Measurements from ENCODE around the gene ZNF740.
A peak's percentile ranks its signal among the peaks of the same experiment; 100 is the strongest.

Gene ZNF740

DNA sequence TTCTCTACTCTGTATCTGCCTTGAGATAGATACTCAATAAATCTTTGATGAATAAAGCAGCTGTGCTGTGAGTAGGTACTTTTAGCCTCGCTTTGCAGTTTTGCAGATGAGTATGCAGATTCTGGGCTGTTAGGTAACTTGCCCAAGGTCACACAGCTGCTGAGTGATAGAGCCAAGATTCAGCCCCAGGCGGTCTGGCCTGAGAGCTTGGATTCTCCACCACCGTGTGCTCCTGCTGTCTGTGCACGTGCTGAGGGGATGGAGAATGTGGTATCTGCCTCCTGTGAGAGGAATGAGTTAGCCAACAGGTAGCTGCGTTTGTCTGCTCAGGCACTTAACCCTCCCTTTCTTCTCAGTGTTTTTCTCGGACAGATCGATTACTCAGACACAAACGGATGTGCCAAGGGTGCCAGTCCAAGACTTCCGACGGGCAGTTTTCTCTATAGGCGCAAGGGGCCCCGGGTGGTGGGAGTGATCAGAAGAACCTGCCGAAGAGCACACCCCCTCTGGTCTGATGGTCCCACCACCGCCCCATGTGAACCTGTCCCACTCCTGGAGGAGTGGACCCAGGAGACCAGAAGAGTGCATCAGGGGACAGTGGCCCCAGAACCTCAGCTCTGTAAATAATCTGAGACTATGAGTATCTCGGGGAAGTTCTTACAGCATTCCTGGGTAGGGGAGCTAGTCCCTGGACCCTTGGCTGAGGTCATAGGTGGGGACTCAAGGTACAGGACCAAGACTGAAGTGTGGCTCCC is 6.8 kb downstream of the ZNF740 start:
- peak in 1 of 2 donors; percentile 46 for DNase-seq
- Histone ChIP-seq H3K4me3 (no peak overlapping the region), H3K27me3 (no peaks in the 10 kb centered on the region), H3K4me1 (peaks cover 0 to 41% (median 29%) of the 10 kb centered on the region in 4 donors), H3K27ac (no peak overlapping the region), H3K9me3 (no peaks in the 10 kb centered on the region), H3K36me3 (peaks cover 48 to 78% (median 54%) of the 10 kb centered on the region in 3 donors)
- intact Hi-C loops (cut with DNase I; ENCODE audit: low total_unique reads): no loop called here
- TF ChIP-seq, protein P1, sequence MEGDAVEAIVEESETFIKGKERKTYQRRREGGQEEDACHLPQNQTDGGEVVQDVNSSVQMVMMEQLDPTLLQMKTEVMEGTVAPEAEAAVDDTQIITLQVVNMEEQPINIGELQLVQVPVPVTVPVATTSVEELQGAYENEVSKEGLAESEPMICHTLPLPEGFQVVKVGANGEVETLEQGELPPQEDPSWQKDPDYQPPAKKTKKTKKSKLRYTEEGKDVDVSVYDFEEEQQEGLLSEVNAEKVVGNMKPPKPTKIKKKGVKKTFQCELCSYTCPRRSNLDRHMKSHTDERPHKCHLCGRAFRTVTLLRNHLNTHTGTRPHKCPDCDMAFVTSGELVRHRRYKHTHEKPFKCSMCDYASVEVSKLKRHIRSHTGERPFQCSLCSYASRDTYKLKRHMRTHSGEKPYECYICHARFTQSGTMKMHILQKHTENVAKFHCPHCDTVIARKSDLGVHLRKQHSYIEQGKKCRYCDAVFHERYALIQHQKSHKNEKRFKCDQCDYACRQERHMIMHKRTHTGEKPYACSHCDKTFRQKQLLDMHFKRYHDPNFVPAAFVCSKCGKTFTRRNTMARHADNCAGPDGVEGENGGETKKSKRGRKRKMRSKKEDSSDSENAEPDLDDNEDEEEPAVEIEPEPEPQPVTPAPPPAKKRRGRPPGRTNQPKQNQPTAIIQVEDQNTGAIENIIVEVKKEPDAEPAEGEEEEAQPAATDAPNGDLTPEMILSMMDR (IDR thresholded peaks at IDR 0.05): no peak

DNA sequence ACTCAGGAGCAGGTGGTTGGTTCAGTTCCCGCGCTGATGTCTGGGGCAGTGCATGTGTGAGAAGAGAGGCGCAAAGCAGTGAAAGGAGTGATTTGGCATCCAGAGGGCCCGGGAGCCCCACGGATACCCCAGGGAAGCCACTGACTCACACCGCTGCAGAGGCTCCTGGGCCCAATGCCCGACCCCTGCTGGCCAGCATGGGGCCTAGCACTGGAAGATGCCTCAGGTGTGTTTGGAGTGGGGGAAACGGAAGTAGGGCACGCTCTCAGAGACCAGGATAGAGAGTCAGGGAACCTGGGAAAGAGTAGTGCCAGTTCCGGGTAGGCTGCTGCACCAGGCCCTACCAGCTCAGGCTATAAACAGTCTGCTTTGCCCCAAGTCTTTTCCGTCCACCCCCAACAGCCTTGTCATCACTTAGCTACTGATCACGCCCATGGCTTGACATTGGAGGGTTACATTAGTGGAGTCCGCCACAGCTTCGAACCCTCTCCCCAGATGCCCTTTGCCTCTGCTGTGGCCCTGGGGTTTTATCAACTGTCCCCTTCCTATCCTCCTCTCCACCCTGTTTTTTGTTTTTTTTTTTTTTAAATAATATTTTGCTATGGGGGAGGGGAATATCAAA is 9.7 kb downstream of the ZNF740 start:
- H3K36me3 ChIP-seq: peaks cover 30 to 51% (median 40%) of the 10 kb centered on the region in 3 donors
- H3K4me3 ChIP-seq: no peak overlapping the region
- peak; percentile 58 to 78 for DNase-seq
- H3K9me3 ChIP-seq: no peaks in the 10 kb centered on the region
- no peaks in the 10 kb centered on the region for H3K27me3 ChIP-seq
- TF ChIP-seq, protein P1 (IDR thresholded peaks at IDR 0.05): peak; percentile 81 to 83
- peaks cover 0 to 14% (median 4%) of the 10 kb centered on the region in 4 donors for H3K4me1 ChIP-seq
- intact Hi-C loops (cut with DNase I; ENCODE audit: low total_unique reads): no loop called here
- H3K27ac ChIP-seq: peak overlapping the region; percentile 9 to 47

DNA sequence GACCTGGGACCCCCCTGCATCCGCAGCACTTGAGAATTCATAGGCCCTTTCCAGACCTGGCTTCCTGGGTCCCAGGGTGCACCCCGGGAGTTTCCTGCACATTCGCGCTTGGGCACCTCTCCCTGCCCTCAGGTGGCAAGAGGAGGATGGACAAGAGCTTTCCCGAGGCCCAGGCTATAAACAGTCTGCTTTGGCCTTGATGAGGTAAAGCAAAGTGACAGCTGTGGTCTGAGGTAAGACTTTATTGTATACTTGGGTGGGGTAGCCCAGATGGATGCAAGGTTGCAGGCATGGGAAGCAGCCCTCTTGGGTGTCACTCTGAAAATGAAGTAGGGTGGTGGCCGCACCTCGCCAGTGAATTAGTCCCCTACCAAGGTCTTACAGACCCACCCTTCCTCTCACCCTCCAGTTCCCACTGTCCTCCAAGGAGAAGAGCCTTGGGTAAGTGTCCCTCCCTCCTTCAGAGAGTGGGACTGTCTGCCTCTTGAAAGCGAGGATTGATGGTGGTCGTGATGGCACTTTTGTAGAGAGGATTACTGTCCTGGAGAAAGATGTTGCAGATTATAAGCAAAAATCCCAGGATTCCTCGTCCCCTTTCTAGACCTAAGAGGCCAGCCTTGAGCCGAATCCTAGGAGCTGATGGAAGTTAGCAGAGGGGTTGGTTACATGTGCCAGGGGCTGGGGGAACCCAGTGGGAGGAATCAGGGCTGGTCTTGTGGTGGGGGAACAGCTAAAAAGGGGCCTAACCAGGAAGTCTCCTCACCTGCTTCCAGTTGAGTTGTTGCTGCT is 10.8 kb downstream of the ZNF740 start:
- H3K9me3 ChIP-seq: no peaks in the 10 kb centered on the region
- no peaks in the 10 kb centered on the region for H3K27me3 ChIP-seq
- intact Hi-C loops (cut with DNase I; ENCODE audit: low total_unique reads): no loop called here
- TF ChIP-seq, protein P1 (IDR thresholded peaks at IDR 0.05): no peak
- H3K4me1 ChIP-seq: peaks cover 0 to 8% (median 4%) of the 10 kb centered on the region in 4 donors
- no peak overlapping the region for H3K4me3 ChIP-seq
- H3K27ac ChIP-seq: no peak overlapping the region
- peaks cover 20 to 40% (median 30%) of the 10 kb centered on the region in 3 donors for H3K36me3 ChIP-seq
- peak in 1 of 2 donors; percentile 45 for DNase-seq

DNA sequence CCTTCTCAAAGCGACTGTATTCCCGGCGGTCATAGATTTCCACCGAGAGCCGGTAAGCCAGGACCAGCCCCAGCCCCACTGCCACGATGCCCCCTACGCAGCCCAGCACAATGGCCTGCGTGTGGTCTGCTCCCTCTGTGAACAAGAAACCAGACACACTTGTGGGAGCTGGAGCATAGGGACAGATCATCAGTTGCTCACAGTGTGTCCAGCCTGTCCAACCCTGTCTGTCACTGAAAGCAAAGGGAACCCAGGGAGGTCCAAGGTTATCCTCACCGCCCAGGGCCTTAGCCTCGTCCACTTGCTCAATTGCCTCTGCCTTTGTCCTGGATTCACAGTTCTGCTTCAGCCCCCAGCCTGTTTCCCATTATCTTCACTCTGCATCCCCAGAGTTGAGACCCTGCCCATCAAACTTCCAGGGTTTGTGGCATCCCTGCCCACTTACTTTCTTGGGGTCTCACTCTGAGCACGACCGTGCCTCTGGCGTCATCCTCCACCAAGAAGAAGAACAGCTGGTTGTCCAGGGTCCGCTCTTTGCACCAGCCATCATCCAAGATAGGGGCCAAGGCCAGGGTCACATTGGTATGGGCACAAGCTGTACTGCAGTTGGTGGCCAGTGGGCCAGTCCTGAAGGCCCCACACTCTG is 11.5 kb downstream of the ZNF740 start:
- peaks cover 13 to 33% (median 22%) of the 10 kb centered on the region in 3 donors for H3K36me3 ChIP-seq
- TF ChIP-seq, protein P1 (IDR thresholded peaks at IDR 0.05): no peak
- DNase-seq: peak in 1 of 2 donors; percentile 59
- no peaks in the 10 kb centered on the region for H3K9me3 ChIP-seq
- no peaks in the 10 kb centered on the region for H3K27me3 ChIP-seq
- no peak overlapping the region for H3K4me3 ChIP-seq
- H3K27ac ChIP-seq: no peak overlapping the region
- H3K4me1 ChIP-seq: peaks cover 0 to 8% (median 4%) of the 10 kb centered on the region in 4 donors
- intact Hi-C loops (cut with DNase I; ENCODE audit: low total_unique reads): no loop called here

DNA sequence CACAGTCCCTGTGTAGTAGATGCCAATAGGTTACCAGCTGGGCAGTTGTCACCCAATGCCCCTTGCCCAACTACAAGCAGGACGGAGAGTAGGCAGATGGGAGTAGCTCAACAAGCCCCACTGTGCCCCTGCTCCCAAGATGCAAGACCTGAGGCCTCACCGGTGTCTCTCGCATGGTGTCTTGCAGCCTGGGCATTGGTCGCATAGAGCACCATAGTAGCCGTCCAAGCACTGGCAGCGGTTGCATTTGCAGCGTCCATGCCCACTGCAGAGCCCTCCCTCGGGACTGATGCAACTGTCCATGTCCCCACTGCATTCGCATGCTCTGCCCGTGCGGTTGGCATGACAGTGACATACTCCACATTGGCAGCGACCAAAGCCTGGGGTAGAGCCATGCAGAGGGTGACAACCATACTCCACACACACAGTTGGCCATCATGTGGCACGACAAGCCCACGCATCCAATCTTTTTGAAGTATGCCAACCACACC is 12.1 kb downstream of the ZNF740 start:
- Histone ChIP-seq H3K27ac (no peak overlapping the region), H3K27me3 (no peaks in the 10 kb centered on the region), H3K36me3 (peaks cover 7 to 28% (median 17%) of the 10 kb centered on the region in 3 donors), H3K4me1 (peaks cover 0 to 12% (median 8%) of the 10 kb centered on the region in 4 donors), H3K4me3 (no peak overlapping the region), H3K9me3 (no peaks in the 10 kb centered on the region)
- intact Hi-C loops (cut with DNase I; ENCODE audit: low total_unique reads): no loop called here
- TF ChIP-seq, protein P1 (IDR thresholded peaks at IDR 0.05): no peak
- no peak for DNase-seq
